ENCODE measurements around the gene TNIK.

DNA sequence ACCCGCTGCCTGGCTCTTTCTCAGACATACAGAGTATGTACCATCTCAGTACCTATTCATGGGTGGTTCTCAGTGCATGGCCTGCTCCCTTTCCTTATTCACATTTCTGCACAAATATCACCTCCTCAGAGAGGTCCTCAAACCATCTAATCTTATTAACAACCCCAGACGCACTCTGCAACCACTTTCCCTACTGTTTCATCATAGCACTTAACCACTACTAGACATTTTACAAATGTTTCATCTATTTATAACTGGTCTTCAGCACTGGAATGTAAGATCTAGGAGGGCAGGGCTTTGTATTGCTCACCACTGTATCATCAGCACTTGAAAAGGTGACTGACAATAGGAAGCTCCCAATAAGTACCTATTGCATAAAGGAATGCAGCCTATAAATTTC, 45.1 kb downstream of the TNIK start:
- no peak for TF ChIP-seq POLR2AphosphoS5 (IDR thresholded peaks at IDR 0.05; ENCODE audit: low read depth, low read length)
- TF ChIP-seq POLR2A (IDR thresholded peaks at IDR 0.05; ENCODE audit: low read depth, low read length) = no peak
- no peak for TF ChIP-seq SPI1 (IDR thresholded peaks at IDR 0.05; ENCODE audit: low read depth, low read length)
- TF ChIP-seq PAX5 (IDR thresholded peaks at IDR 0.05; ENCODE audit: insufficient read depth, low read length, severe bottlenecking) = no peak
- no peak for TF ChIP-seq TAF1 (IDR thresholded peaks at IDR 0.05; ENCODE audit: low read depth, low read length)

Measured in GM12891 (cell line).